Activated naive CD4-positive, alpha-beta T cell treated with anti-CD3 and anti-CD28 coated beads, Interleukin-2, amount 50 U/mL, for 24 hours (primary cell): ENCODE measurements around the gene SEM1.
"Not testable (repeated sequence)": the region's sequence is repeated elsewhere in the genome, so short reads cannot be mapped to it uniquely, and the experiment has no call there.

ENCODE experiments used
- H3K27ac Mint-ChIP-seq: one replicate; pipeline ENCODE4 v1.8.0; 2021; ENCODE audit warnings: mild to moderate bottlenecking, mixed read lengths
- H3K27me3 Mint-ChIP-seq: one replicate; pipeline ENCODE4 v1.8.0; 2021; ENCODE audit warnings: mixed read lengths
- H3K36me3 Mint-ChIP-seq: one replicate; pipeline ENCODE4 v1.8.0; 2021; ENCODE audit warnings: mixed read lengths
- H3K4me1 Mint-ChIP-seq: one replicate; pipeline ENCODE4 v1.8.0; 2021; ENCODE audit warnings: mixed read lengths
- H3K4me3 Mint-ChIP-seq: one replicate; pipeline ENCODE4 v1.8.0; 2021; ENCODE audit warnings: mild to moderate bottlenecking, mixed read lengths
- H3K9me3 Mint-ChIP-seq: one replicate; pipeline ENCODE4 v1.8.0; 2021; ENCODE audit warnings: mixed read lengths

Gene SEM1

GRCh38 chr7:96709381-96710228, at the start of gene SEM1:
TSS of gene SEM1 (minus strand) at chr7:96709846. CDS start at chr7:96709763, 83 bp downstream.
- no peaks in the 10 kb centered on the region for H3K9me3 Mint-ChIP-seq
- peaks cover 2% of the 10 kb centered on the region for H3K27me3 Mint-ChIP-seq
- H3K4me3 Mint-ChIP-seq = peak within 1 kb of the TSS; percentile 99
- H3K4me1 Mint-ChIP-seq = peaks cover 39% of the 10 kb centered on the region
- peak within 1 kb of the TSS; percentile 99 for H3K27ac Mint-ChIP-seq
- peaks cover 5% of the 10 kb centered on the region for H3K36me3 Mint-ChIP-seq

GRCh38 chr7:96757880-96758279, 48.2 kb upstream of the SEM1 start:
- H3K27ac Mint-ChIP-seq, H3K36me3 Mint-ChIP-seq, H3K4me3 Mint-ChIP-seq, H3K4me1 Mint-ChIP-seq, H3K9me3 Mint-ChIP-seq: not testable (repeated sequence)
- H3K27me3 Mint-ChIP-seq = peaks cover 28% of the 10 kb centered on the region

GRCh38 chr7:96747418-96747940, 37.8 kb upstream of the SEM1 start:
- Mint-ChIP-seq H3K27me3 (peaks cover 9% of the 10 kb centered on the region), H3K4me1 (no peaks in the 10 kb centered on the region), H3K27ac (no peak overlapping the region), H3K9me3 (no peaks in the 10 kb centered on the region), H3K36me3 (peaks cover 2% of the 10 kb centered on the region), H3K4me3 (no peak overlapping the region)

- H3K4me1 Mint-ChIP-seq = no peaks in the 10 kb centered on the region
- no peaks in the 10 kb centered on the region for H3K36me3 Mint-ChIP-seq
- H3K9me3 Mint-ChIP-seq = no peaks in the 10 kb centered on the region
- H3K27ac Mint-ChIP-seq = no peak overlapping the region
- peaks cover 16% of the 10 kb centered on the region for H3K27me3 Mint-ChIP-seq
- no peak overlapping the region for H3K4me3 Mint-ChIP-seq
These were observed 30.5 kb upstream of the SEM1 start for GRCh38 chr7:96740130-96740529.

- no peaks in the 10 kb centered on the region for H3K9me3 Mint-ChIP-seq
- H3K27me3 Mint-ChIP-seq = peaks cover 16% of the 10 kb centered on the region
- no peaks in the 10 kb centered on the region for H3K36me3 Mint-ChIP-seq
- H3K4me3 Mint-ChIP-seq = no peak overlapping the region
- no peaks in the 10 kb centered on the region for H3K4me1 Mint-ChIP-seq
- H3K27ac Mint-ChIP-seq = no peak overlapping the region
These were observed 30.0 kb upstream of the SEM1 start for GRCh38 chr7:96739609-96740008.

- no peaks in the 10 kb centered on the region for H3K9me3 Mint-ChIP-seq
- H3K36me3 Mint-ChIP-seq = no peaks in the 10 kb centered on the region
- no peak overlapping the region for H3K27ac Mint-ChIP-seq
- no peak overlapping the region for H3K4me3 Mint-ChIP-seq
- H3K4me1 Mint-ChIP-seq = no peaks in the 10 kb centered on the region
- peaks cover 14% of the 10 kb centered on the region for H3K27me3 Mint-ChIP-seq
These were observed 29.5 kb upstream of the SEM1 start for GRCh38 chr7:96739167-96739566.

- H3K4me1 Mint-ChIP-seq = no peaks in the 10 kb centered on the region
- H3K4me3 Mint-ChIP-seq = no peak overlapping the region
- peaks cover 14% of the 10 kb centered on the region for H3K27me3 Mint-ChIP-seq
- no peaks in the 10 kb centered on the region for H3K36me3 Mint-ChIP-seq
- no peak overlapping the region for H3K27ac Mint-ChIP-seq
- H3K9me3 Mint-ChIP-seq = no peaks in the 10 kb centered on the region
These were observed 29.1 kb upstream of the SEM1 start for GRCh38 chr7:96738705-96739104.

GRCh38 chr7:96737545-96738050, 28.0 kb upstream of the SEM1 start:
- H3K9me3 Mint-ChIP-seq = no peaks in the 10 kb centered on the region
- H3K27me3 Mint-ChIP-seq = peaks cover 13% of the 10 kb centered on the region
- H3K36me3 Mint-ChIP-seq = no peaks in the 10 kb centered on the region

GRCh38 chr7:96734343-96734742, 24.7 kb upstream of the SEM1 start:
- Mint-ChIP-seq H3K9me3 (no peaks in the 10 kb centered on the region), H3K27ac (no peak overlapping the region), H3K4me3 (no peak overlapping the region), H3K36me3 (no peaks in the 10 kb centered on the region), H3K4me1 (no peaks in the 10 kb centered on the region), H3K27me3 (peaks cover 2% of the 10 kb centered on the region)

More at GRCh38 chr7:96737545-96738050, 28.0 kb upstream of the SEM1 start:
- no peak overlapping the region for H3K4me3 Mint-ChIP-seq
- H3K27ac Mint-ChIP-seq = no peak overlapping the region
- H3K4me1 Mint-ChIP-seq = no peaks in the 10 kb centered on the region

- H3K27me3 Mint-ChIP-seq = peaks cover 2% of the 10 kb centered on the region
- no peaks in the 10 kb centered on the region for H3K36me3 Mint-ChIP-seq
- no peaks in the 10 kb centered on the region for H3K9me3 Mint-ChIP-seq
- no peaks in the 10 kb centered on the region for H3K4me1 Mint-ChIP-seq
- H3K27ac Mint-ChIP-seq = no peak overlapping the region
- no peak overlapping the region for H3K4me3 Mint-ChIP-seq
These were observed 20.2 kb upstream of the SEM1 start for GRCh38 chr7:96729820-96730219.

- Mint-ChIP-seq H3K36me3 (no peaks in the 10 kb centered on the region), H3K27me3 (peaks cover 5% of the 10 kb centered on the region), H3K9me3 (no peaks in the 10 kb centered on the region), H3K27ac (no peak overlapping the region), H3K4me3 (no peak overlapping the region), H3K4me1 (no peaks in the 10 kb centered on the region)
These were observed 18.5 kb upstream of the SEM1 start for GRCh38 chr7:96728139-96728538.

- H3K27me3 Mint-ChIP-seq = peaks cover 8% of the 10 kb centered on the region
- H3K4me1 Mint-ChIP-seq = no peaks in the 10 kb centered on the region
- no peak overlapping the region for H3K4me3 Mint-ChIP-seq
- no peaks in the 10 kb centered on the region for H3K36me3 Mint-ChIP-seq
- H3K9me3 Mint-ChIP-seq = no peaks in the 10 kb centered on the region
- no peak overlapping the region for H3K27ac Mint-ChIP-seq
These were observed 18.0 kb upstream of the SEM1 start for GRCh38 chr7:96727534-96728088.

GRCh38 chr7:96723622-96724021, 14.0 kb upstream of the SEM1 start:
- Mint-ChIP-seq H3K4me1 (no peaks in the 10 kb centered on the region), H3K9me3 (no peaks in the 10 kb centered on the region), H3K36me3 (no peaks in the 10 kb centered on the region), H3K27ac (no peak overlapping the region), H3K27me3 (peaks cover 34% of the 10 kb centered on the region), H3K4me3 (no peak overlapping the region)

GRCh38 chr7:96722928-96723327, 13.3 kb upstream of the SEM1 start:
- H3K4me3 Mint-ChIP-seq = not testable (repeated sequence)

GRCh38 chr7:96720843-96721242, 11.2 kb upstream of the SEM1 start:
- peaks cover 45% of the 10 kb centered on the region for H3K27me3 Mint-ChIP-seq
- H3K4me1 Mint-ChIP-seq = no peaks in the 10 kb centered on the region
- no peaks in the 10 kb centered on the region for H3K36me3 Mint-ChIP-seq
- H3K27ac Mint-ChIP-seq = no peak overlapping the region
- H3K4me3 Mint-ChIP-seq = no peak overlapping the region
- H3K9me3 Mint-ChIP-seq = no peaks in the 10 kb centered on the region

More at GRCh38 chr7:96722928-96723327, 13.3 kb upstream of the SEM1 start:
- not testable (repeated sequence) for H3K36me3 Mint-ChIP-seq, H3K4me1 Mint-ChIP-seq, H3K27ac Mint-ChIP-seq, H3K9me3 Mint-ChIP-seq
- peaks cover 34% of the 10 kb centered on the region for H3K27me3 Mint-ChIP-seq

- Mint-ChIP-seq H3K27me3 (peaks cover 43% of the 10 kb centered on the region), H3K9me3 (no peaks in the 10 kb centered on the region), H3K4me1 (no peaks in the 10 kb centered on the region), H3K36me3 (no peaks in the 10 kb centered on the region), H3K27ac (no peak overlapping the region), H3K4me3 (no peak overlapping the region)
These were observed 9.5 kb upstream of the SEM1 start for GRCh38 chr7:96719164-96719563.
